Measurements from ENCODE around the gene CCDC91. TPM values are rescaled to one million over a fixed set of nuclear protein-coding genes. Genes with fewer than 3 reads are reported as not detected.

CCDC91 gene
- total and polyA plus RNA-seq, 9 of the 15 experiments (the other 6 are each of a cell fraction or from before 2014, with no cell fraction given) = 10.1 to 31.1 (median 26.3) TPM

DNA sequence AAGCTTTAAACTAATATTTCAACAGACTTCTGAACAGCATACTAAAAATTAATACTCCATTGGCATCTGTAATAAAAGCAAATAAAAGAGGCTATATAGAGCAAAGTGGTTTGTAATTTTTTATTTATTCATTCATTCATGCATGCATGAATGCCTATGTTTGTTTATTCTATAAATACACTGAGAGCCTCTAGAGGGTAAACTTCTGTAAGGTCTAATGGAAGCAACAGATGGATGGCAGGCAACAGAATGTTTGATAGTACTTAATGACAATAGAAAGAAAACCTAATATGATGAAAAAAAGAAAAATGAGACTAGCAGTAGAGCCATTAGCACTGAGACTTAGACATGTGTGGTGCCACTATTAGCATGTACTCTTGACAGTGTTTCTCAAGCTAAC, 253.1 kb downstream of the CCDC91 start:
- Histone ChIP-seq H2AFZ (ENCODE audit: low read depth, low read length) (no peak overlapping the region), H3K9me1 (ENCODE audit: control insufficient read depth, insufficient read depth, low read length) (no peaks in the 10 kb centered on the region), H4K20me1 (replicated peaks; ENCODE audit: control insufficient read depth, insufficient read depth, low read length) (no peaks in the 10 kb centered on the region), H3K36me3 (ENCODE audit: control insufficient read depth, insufficient read depth, low read length) (no peaks in the 10 kb centered on the region), H3K79me2 (ENCODE audit: control insufficient read depth, insufficient read depth, low read length) (no peaks in the 10 kb centered on the region), H3K4me3 (no peak overlapping the region), H3K9me3 (replicated peaks; ENCODE audit: control insufficient read depth, insufficient read depth, low read depth, low read length) (no peaks in the 10 kb centered on the region), H3K27ac (ENCODE audit: extremely low read depth, low read depth, low read length) (no peak overlapping the region), H3K27me3 (ENCODE audit: control insufficient read depth in 2 of 2, insufficient read depth in 2 of 2, low read length in 2 of 2) (no peaks in the 10 kb centered on the region), H3K4me2 (ENCODE audit: insufficient read depth, low read length) (no peak overlapping the region), H3K4me1 (replicated peaks in 1 of 2; ENCODE audit: control insufficient read depth in 2 of 2, insufficient read depth in 2 of 2, low read length in 2 of 2) (no peaks in the 10 kb centered on the region), H3K9ac (ENCODE audit: insufficient read depth in 1 of 2, low read depth in 2 of 2, low read length in 2 of 2) (no peak overlapping the region)
- FAIRE-seq (no peak), ATAC-seq (no peak), DNase-seq (ENCODE audit: extremely low read depth in 1 of 4, low spot score in 3 of 4) (no peak)
- CTCF ChIA-PET (ENCODE audit: low intra/inter-chr PET ratio) = no interaction called here
- POLR2A ChIA-PET = no interaction called here
- no TSS peak for BruUV-seq (replicated peaks)
- in situ Hi-C loops (cut with MboI) (no loop called here), intact Hi-C loops (cut with micrococcal nuclease) (no loop called here)
- TF ChIP-seq CEBPG (CRISPR knock-in tag; IDR thresholded peaks at IDR 0.05) (no peak), CEBPG (tag; conservative IDR thresholded peaks at IDR 0.05 in 1 of 2, IDR thresholded peaks at IDR 0.05 in 1 of 2) (no peak), SMC3 (conservative IDR thresholded peaks at IDR 0.05; ENCODE audit: insufficient read depth, low read depth, low read length) (no peak), ETV1 (tag; conservative IDR thresholded peaks at IDR 0.05; ENCODE audit: low read depth) (no peak), MCM2 (IDR thresholded peaks at IDR 0.05; ENCODE audit: low read depth) (no peak), CBX8 (IDR thresholded peaks at IDR 0.05; ENCODE audit: borderline replicate concordance, extremely low read depth, low read depth, low read length, poor library complexity, severe bottlenecking) (no peak), SETDB1 (IDR thresholded peaks at IDR 0.05; ENCODE audit: low read length) (no peak), ZNF316 (IDR thresholded peaks at IDR 0.05) (no peak), TEAD2 (tag; IDR thresholded peaks at IDR 0.05) (no peak), POLR2AphosphoS2 (IDR thresholded peaks at IDR 0.05; ENCODE audit: low read length) (no peak), TCF7L2 (IDR thresholded peaks at IDR 0.05; ENCODE audit: low read depth, low read length) (no peak), ZNF449 (CRISPR knock-in tag; IDR thresholded peaks at IDR 0.05) (no peak), ZNF785 (CRISPR knock-in tag; IDR thresholded peaks at IDR 0.05) (no peak), TBP (optimal IDR thresholded peaks at IDR 0.05; ENCODE audit: low read depth, low read length) (no peak), SMAD4 (CRISPR knock-in tag; conservative IDR thresholded peaks at IDR 0.05) (no peak), RBM34 (IDR thresholded peaks at IDR 0.05; ENCODE audit: borderline replicate concordance, insufficient read depth, low read length) (no peak)
- TF ChIP-seq, protein P1, sequence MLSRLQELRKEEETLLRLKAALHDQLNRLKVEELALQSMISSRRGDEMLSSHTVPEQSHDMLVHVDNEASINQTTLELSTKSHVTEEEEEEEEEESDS (CRISPR knock-in tag; IDR thresholded peaks at IDR 0.05) = no peak
- TF ChIP-seq, protein P2, sequence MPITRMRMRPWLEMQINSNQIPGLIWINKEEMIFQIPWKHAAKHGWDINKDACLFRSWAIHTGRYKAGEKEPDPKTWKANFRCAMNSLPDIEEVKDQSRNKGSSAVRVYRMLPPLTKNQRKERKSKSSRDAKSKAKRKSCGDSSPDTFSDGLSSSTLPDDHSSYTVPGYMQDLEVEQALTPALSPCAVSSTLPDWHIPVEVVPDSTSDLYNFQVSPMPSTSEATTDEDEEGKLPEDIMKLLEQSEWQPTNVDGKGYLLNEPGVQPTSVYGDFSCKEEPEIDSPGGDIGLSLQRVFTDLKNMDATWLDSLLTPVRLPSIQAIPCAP (CRISPR knock-in tag; IDR thresholded peaks at IDR 0.05; ENCODE audit: borderline replicate concordance) = no peak
